ENCODE data around the gene YWHAB.

YWHAB gene

GRCh38 chr20:44932916-44933315 is 47.4 kb downstream of the YWHAB start:
- no peaks in the 10 kb centered on the region for H3K9me3 ChIP-seq (replicated peaks in 1 of 2; ENCODE audit: control insufficient read depth in 2 of 2, insufficient read depth in 1 of 2, low read depth in 1 of 2, low read length in 2 of 2)
- H3K9ac ChIP-seq (ENCODE audit: low read depth, low read length, poor library complexity), result peak overlapping the region; percentile 27
- no peak for DNase-seq (ENCODE audit: low spot score)
- no peak overlapping the region for H3K4ac ChIP-seq (ENCODE audit: low read length)
- peaks cover 23 to 38% of the 10 kb centered on the region in 2 donors for H3K36me3 ChIP-seq (replicated peaks in 1 of 2; ENCODE audit: control insufficient read depth in 2 of 2, insufficient read depth in 2 of 2, low read length in 2 of 2)
- H4K8ac ChIP-seq (ENCODE audit: low read depth, low read length), result no peak overlapping the region
- peak overlapping the region in 1 of 2 donors; percentile 26 for H3K4me3 ChIP-seq (ENCODE audit: low read length in 2 of 2)
- no peak overlapping the region for H2AK5ac ChIP-seq (ENCODE audit: low read depth, low read length)
- no peak overlapping the region for H4K91ac ChIP-seq (ENCODE audit: low read depth, low read length, poor library complexity)
- H2AFZ ChIP-seq (ENCODE audit: low read length), result no peak overlapping the region
- peak overlapping the region; percentile 17 for H3K14ac ChIP-seq (ENCODE audit: low read length)
- no peak overlapping the region for H3K23ac ChIP-seq (ENCODE audit: low read depth, low read length, poor library complexity)
- H2BK120ac ChIP-seq (ENCODE audit: low read depth, low read length), result no peak overlapping the region
- no peak overlapping the region for H3K27ac ChIP-seq (replicated peaks; ENCODE audit: low read length)
- no CpG with 5 or more reads among the region's 8 CpGs for WGBS, 2 donors (ENCODE audit: extremely low coverage in 2 of 2, insufficient read length in 2 of 2, insufficient replicate concordance in 1 of 2)
- no peaks in the 10 kb centered on the region for H3K4me1 ChIP-seq (ENCODE audit: control insufficient read depth in 2 of 2, insufficient read depth in 1 of 2, low read depth in 1 of 2, low read length in 2 of 2)
- H3K27me3 ChIP-seq (ENCODE audit: control insufficient read depth in 3 of 3, insufficient read depth in 3 of 3, low read depth in 1 of 3, low read length in 3 of 3), result no peaks in the 10 kb centered on the region
- H2BK15ac ChIP-seq (ENCODE audit: low read length), result no peak overlapping the region
- H3K18ac ChIP-seq (ENCODE audit: low read length), result no peak overlapping the region
- no peak overlapping the region for H2BK12ac ChIP-seq (ENCODE audit: low read length)
- H3K79me1 ChIP-seq (ENCODE audit: low read depth, low read length), result no peaks in the 10 kb centered on the region
- no peak overlapping the region for H3K4me2 ChIP-seq (ENCODE audit: insufficient read depth, low read length, poor library complexity, severe bottlenecking)
- no peak overlapping the region for H2BK5ac ChIP-seq (ENCODE audit: low read length)

DNA sequence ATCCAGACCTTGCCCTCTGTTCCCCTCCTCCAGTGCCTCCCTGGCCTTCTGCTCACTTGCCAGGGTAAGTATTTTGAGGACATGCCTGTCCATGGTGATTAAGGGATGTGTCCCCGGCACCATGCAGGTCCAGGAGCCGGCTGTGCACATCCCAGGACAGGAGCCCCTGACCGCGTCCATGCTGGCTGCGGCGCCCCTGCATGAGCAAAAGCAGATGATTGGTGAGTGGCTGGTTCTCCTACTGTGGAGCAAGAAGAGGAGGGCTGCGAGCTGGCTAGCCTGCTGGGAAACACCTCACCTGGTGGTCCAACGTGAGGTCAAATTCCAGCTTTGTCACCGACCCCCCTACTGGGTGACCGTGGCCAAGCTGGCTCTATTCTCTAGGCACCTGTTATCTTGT is 51.0 kb downstream of the YWHAB start:
- H2BK12ac ChIP-seq (ENCODE audit: low read length), result no peak overlapping the region
- H2BK15ac ChIP-seq (ENCODE audit: low read length), result no peak overlapping the region
- no peaks in the 10 kb centered on the region for H3K4me1 ChIP-seq (ENCODE audit: control insufficient read depth in 2 of 2, insufficient read depth in 1 of 2, low read depth in 1 of 2, low read length in 2 of 2)
- no peak overlapping the region for H4K91ac ChIP-seq (ENCODE audit: low read depth, low read length, poor library complexity)
- no peak overlapping the region for H3K4ac ChIP-seq (ENCODE audit: low read length)
- no peak overlapping the region for H2AFZ ChIP-seq (ENCODE audit: low read length)
- H3K9me3 ChIP-seq (replicated peaks in 1 of 2; ENCODE audit: control insufficient read depth in 2 of 2, insufficient read depth in 1 of 2, low read depth in 1 of 2, low read length in 2 of 2), result no peaks in the 10 kb centered on the region
- WGBS, 2 donors (ENCODE audit: extremely low coverage in 2 of 2, insufficient read length in 2 of 2, insufficient replicate concordance in 1 of 2), result no CpG with 5 or more reads among the region's 10 CpGs
- H2BK120ac ChIP-seq (ENCODE audit: low read depth, low read length), result no peak overlapping the region
- no peak overlapping the region for H2BK5ac ChIP-seq (ENCODE audit: low read length)
- no peaks in the 10 kb centered on the region for H3K79me1 ChIP-seq (ENCODE audit: low read depth, low read length)
- no peak overlapping the region for H3K27ac ChIP-seq (replicated peaks; ENCODE audit: low read length)
- no peak overlapping the region for H3K4me2 ChIP-seq (ENCODE audit: insufficient read depth, low read length, poor library complexity, severe bottlenecking)
- no peaks in the 10 kb centered on the region for H3K27me3 ChIP-seq (ENCODE audit: control insufficient read depth in 3 of 3, insufficient read depth in 3 of 3, low read depth in 1 of 3, low read length in 3 of 3)
- H3K18ac ChIP-seq (ENCODE audit: low read length), result no peak overlapping the region
- peak overlapping the region; percentile 33 for H3K9ac ChIP-seq (ENCODE audit: low read depth, low read length, poor library complexity)
- H2AK5ac ChIP-seq (ENCODE audit: low read depth, low read length), result no peak overlapping the region
- H3K36me3 ChIP-seq (replicated peaks in 1 of 2; ENCODE audit: control insufficient read depth in 2 of 2, insufficient read depth in 2 of 2, low read length in 2 of 2), result peaks cover 42 to 44% of the 10 kb centered on the region in 2 donors
- H3K23ac ChIP-seq (ENCODE audit: low read depth, low read length, poor library complexity), result no peak overlapping the region
- no peak for DNase-seq (ENCODE audit: low spot score)
- H4K8ac ChIP-seq (ENCODE audit: low read depth, low read length), result no peak overlapping the region
- no peak overlapping the region for H3K14ac ChIP-seq (ENCODE audit: low read length)
- H3K4me3 ChIP-seq (ENCODE audit: low read length in 2 of 2), result no peak overlapping the region

DNA sequence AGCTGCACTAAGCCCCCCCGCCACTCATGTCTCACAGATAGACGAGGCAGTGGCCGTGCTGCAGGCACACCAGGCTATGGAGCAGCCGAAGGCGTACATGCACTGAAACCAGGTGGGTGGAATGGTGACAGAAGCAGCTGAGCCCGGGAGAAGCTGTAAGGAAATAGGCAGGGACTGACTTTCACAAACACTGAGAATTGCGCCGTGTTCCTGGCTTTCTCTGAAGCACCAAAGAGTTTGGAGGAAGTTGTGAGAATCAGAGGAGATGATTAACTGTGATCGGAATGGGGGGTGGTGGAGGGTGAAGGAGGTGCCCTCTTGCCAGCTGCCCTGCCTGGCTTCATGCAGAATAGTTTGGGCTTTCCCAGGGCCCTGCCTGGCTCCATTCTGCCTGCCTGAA is 53.1 kb downstream of the YWHAB start:
- H3K4me3 ChIP-seq (ENCODE audit: low read length in 2 of 2), result no peak overlapping the region
- H2BK5ac ChIP-seq (ENCODE audit: low read length), result no peak overlapping the region
- H3K23ac ChIP-seq (ENCODE audit: low read depth, low read length, poor library complexity), result no peak overlapping the region
- H3K27ac ChIP-seq (replicated peaks; ENCODE audit: low read length), result no peak overlapping the region
- no peak for DNase-seq (ENCODE audit: low spot score)
- no peak overlapping the region for H3K4me2 ChIP-seq (ENCODE audit: insufficient read depth, low read length, poor library complexity, severe bottlenecking)
- H3K9me3 ChIP-seq (replicated peaks in 1 of 2; ENCODE audit: control insufficient read depth in 2 of 2, insufficient read depth in 1 of 2, low read depth in 1 of 2, low read length in 2 of 2), result no peaks in the 10 kb centered on the region
- H2BK15ac ChIP-seq (ENCODE audit: low read length), result no peak overlapping the region
- H3K9ac ChIP-seq (ENCODE audit: low read depth, low read length, poor library complexity), result no peak overlapping the region
- H2AFZ ChIP-seq (ENCODE audit: low read length), result no peak overlapping the region
- H3K36me3 ChIP-seq (replicated peaks in 1 of 2; ENCODE audit: control insufficient read depth in 2 of 2, insufficient read depth in 2 of 2, low read length in 2 of 2), result peaks cover 43 to 66% of the 10 kb centered on the region in 2 donors
- no peak overlapping the region for H2AK5ac ChIP-seq (ENCODE audit: low read depth, low read length)
- H3K4me1 ChIP-seq (ENCODE audit: control insufficient read depth in 2 of 2, insufficient read depth in 1 of 2, low read depth in 1 of 2, low read length in 2 of 2), result no peaks in the 10 kb centered on the region
- H3K18ac ChIP-seq (ENCODE audit: low read length), result no peak overlapping the region
- no peaks in the 10 kb centered on the region for H3K79me1 ChIP-seq (ENCODE audit: low read depth, low read length)
- no peak overlapping the region for H4K91ac ChIP-seq (ENCODE audit: low read depth, low read length, poor library complexity)
- WGBS, 2 donors (ENCODE audit: extremely low coverage in 2 of 2, insufficient read length in 2 of 2, insufficient replicate concordance in 1 of 2), result no CpG with 5 or more reads among the region's 9 CpGs
- H3K27me3 ChIP-seq (ENCODE audit: control insufficient read depth in 3 of 3, insufficient read depth in 3 of 3, low read depth in 1 of 3, low read length in 3 of 3), result no peaks in the 10 kb centered on the region
- no peak overlapping the region for H4K8ac ChIP-seq (ENCODE audit: low read depth, low read length)
- H3K14ac ChIP-seq (ENCODE audit: low read length), result no peak overlapping the region
- no peak overlapping the region for H2BK12ac ChIP-seq (ENCODE audit: low read length)
- no peak overlapping the region for H3K4ac ChIP-seq (ENCODE audit: low read length)
- H2BK120ac ChIP-seq (ENCODE audit: low read depth, low read length), result no peak overlapping the region

DNA sequence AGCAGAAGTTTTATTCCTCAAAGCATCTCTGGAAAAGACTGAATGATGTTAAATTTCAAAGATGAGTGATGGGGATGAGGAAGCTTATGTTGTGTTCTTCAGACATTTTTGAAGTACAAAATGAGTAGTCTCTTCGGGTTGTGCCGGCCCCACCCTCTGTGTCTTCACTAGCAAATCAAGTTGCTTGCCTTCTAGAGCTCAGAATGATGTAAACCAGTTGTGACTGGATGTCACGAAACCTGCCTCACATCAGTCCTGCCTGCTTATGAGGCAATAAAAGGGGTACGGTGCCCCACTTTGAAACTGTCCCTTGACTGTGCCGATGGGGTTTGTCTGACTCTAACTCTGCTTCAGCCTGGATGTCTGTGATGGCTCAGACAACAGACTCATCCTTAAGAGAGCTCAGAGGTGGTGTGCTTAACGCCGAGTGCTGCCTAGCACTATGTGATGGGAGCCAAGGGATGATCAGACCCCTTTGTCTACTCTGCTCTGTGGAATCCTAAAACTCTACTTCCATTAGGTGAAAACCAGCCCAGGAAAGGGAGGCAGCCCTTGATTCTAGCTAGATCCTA is 55.7 kb downstream of the YWHAB start:
- WGBS, 2 donors (ENCODE audit: extremely low coverage in 2 of 2, insufficient read length in 2 of 2, insufficient replicate concordance in 1 of 2), result no CpG with 5 or more reads among the region's 7 CpGs
- Histone ChIP-seq H3K18ac (ENCODE audit: low read length) (no peak overlapping the region), H4K91ac (ENCODE audit: low read depth, low read length, poor library complexity) (no peak overlapping the region), H2BK120ac (ENCODE audit: low read depth, low read length) (no peak overlapping the region), H3K14ac (ENCODE audit: low read length) (no peak overlapping the region), H2BK12ac (ENCODE audit: low read length) (no peak overlapping the region), H3K36me3 (replicated peaks in 1 of 2; ENCODE audit: control insufficient read depth in 2 of 2, insufficient read depth in 2 of 2, low read length in 2 of 2) (peaks cover 44 to 83% of the 10 kb centered on the region in 2 donors), H3K4me1 (ENCODE audit: control insufficient read depth in 2 of 2, insufficient read depth in 1 of 2, low read depth in 1 of 2, low read length in 2 of 2) (no peaks in the 10 kb centered on the region), H2BK15ac (ENCODE audit: low read length) (no peak overlapping the region), H2AK5ac (ENCODE audit: low read depth, low read length) (no peak overlapping the region), H2AFZ (ENCODE audit: low read length) (no peak overlapping the region), H3K27me3 (ENCODE audit: control insufficient read depth in 3 of 3, insufficient read depth in 3 of 3, low read depth in 1 of 3, low read length in 3 of 3) (no peaks in the 10 kb centered on the region), H3K9me3 (replicated peaks in 1 of 2; ENCODE audit: control insufficient read depth in 2 of 2, insufficient read depth in 1 of 2, low read depth in 1 of 2, low read length in 2 of 2) (no peaks in the 10 kb centered on the region), H3K27ac (replicated peaks; ENCODE audit: low read length) (no peak overlapping the region), H3K79me1 (ENCODE audit: low read depth, low read length) (no peaks in the 10 kb centered on the region), H3K23ac (ENCODE audit: low read depth, low read length, poor library complexity) (no peak overlapping the region), H4K8ac (ENCODE audit: low read depth, low read length) (no peak overlapping the region), H3K4me3 (ENCODE audit: low read length in 2 of 2) (no peak overlapping the region), H3K4ac (ENCODE audit: low read length) (no peak overlapping the region), H3K4me2 (ENCODE audit: insufficient read depth, low read length, poor library complexity, severe bottlenecking) (no peak overlapping the region), H3K9ac (ENCODE audit: low read depth, low read length, poor library complexity) (no peak overlapping the region), H2BK5ac (ENCODE audit: low read length) (no peak overlapping the region)
- no peak for DNase-seq (ENCODE audit: low spot score)

Measured in neuronal stem cell (in vitro differentiated cells).